Measurements from ENCODE around the gene SDHC.

SDHC gene

GRCh38 chr1:161373442-161373841, 59.3 kb downstream of the SDHC start:
- H3K27ac ChIP-seq: no peak overlapping the region
- H2AFZ ChIP-seq: no peak overlapping the region
- H3K4me2 ChIP-seq (ENCODE audit: low read length): no peak overlapping the region
- no peak for TF ChIP-seq CTCF (IDR thresholded peaks at IDR 0.05)
- no peaks in the 10 kb centered on the region for H3K9me3 ChIP-seq (ENCODE audit: control insufficient read depth, low read length)
- no peak overlapping the region for H3K9ac ChIP-seq
- no peaks in the 10 kb centered on the region for H3K4me1 ChIP-seq
- H3K36me3 ChIP-seq (ENCODE audit: control insufficient read depth, insufficient read depth, low read length): no peaks in the 10 kb centered on the region
- no peaks in the 10 kb centered on the region for H3K79me2 ChIP-seq
- H3K4me3 ChIP-seq (ENCODE audit: low read depth, low read length): no peak overlapping the region
- no peaks in the 10 kb centered on the region for H3K27me3 ChIP-seq (ENCODE audit: control insufficient read depth, insufficient read depth, low read length)

DNA sequence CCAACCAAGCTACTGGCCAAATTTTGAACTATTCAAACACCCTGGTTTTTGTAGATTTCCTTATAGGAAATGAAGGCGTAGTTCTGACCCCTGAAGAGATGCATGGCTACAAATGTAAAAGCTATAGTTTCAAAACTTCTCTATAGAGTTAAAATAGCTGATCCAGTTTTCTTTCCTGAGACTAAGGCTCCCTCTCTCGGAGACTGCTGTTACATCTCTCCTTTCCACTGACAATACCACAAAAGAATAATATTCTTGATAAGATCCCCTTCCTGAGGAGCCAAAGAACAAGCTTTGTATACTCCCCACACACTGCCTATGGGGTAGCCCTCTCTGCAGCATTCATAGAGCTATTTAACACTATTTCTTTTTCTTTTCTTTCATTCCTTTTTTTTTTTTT, 60.2 kb downstream of the SDHC start:
- Histone ChIP-seq H3K4me2 (ENCODE audit: low read length) (no peak overlapping the region), H3K79me2 (no peaks in the 10 kb centered on the region), H3K9ac (no peak overlapping the region), H3K4me1 (no peaks in the 10 kb centered on the region), H3K27me3 (ENCODE audit: control insufficient read depth, insufficient read depth, low read length) (no peaks in the 10 kb centered on the region), H3K27ac (no peak overlapping the region), H3K4me3 (ENCODE audit: low read depth, low read length) (no peak overlapping the region), H3K36me3 (ENCODE audit: control insufficient read depth, insufficient read depth, low read length) (no peaks in the 10 kb centered on the region), H3K9me3 (ENCODE audit: control insufficient read depth, low read length) (no peaks in the 10 kb centered on the region), H2AFZ (no peak overlapping the region)
- no peak for TF ChIP-seq CTCF (IDR thresholded peaks at IDR 0.05)

DNA sequence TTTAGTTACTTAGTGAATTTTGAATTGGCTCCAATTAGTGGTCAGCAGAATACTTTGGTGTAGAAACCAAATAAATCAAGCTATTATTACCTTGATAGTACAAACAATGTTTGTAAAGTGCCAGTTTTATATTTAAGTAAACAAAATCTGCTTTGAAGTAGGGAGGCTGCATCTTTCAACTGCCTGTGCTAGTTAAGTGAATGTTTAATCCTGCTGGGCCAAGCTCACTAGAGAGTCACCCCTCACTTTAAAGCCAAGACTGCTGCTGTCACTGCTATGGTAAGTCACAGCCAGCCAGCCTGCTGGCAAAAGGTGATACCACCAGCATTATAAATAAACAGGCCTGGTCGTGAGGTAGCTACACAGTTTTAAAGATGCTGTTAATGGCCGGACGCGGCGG, 63.8 kb downstream of the SDHC start:
- H3K9ac ChIP-seq: no peak overlapping the region
- H3K27ac ChIP-seq: no peak overlapping the region
- TF ChIP-seq CTCF (IDR thresholded peaks at IDR 0.05): no peak

GRCh38 chr1:161379071-161379470, 64.9 kb downstream of the SDHC start:
- no peak overlapping the region for H2AFZ ChIP-seq
- TF ChIP-seq CTCF (IDR thresholded peaks at IDR 0.05): no peak
- H3K9me3 ChIP-seq (ENCODE audit: control insufficient read depth, low read length): no peaks in the 10 kb centered on the region
- no peak overlapping the region for H3K27ac ChIP-seq
- H3K4me1 ChIP-seq: no peaks in the 10 kb centered on the region
- H3K9ac ChIP-seq: no peak overlapping the region
- peak overlapping the region; percentile 22 for H3K4me3 ChIP-seq (ENCODE audit: low read depth, low read length)
- H3K27me3 ChIP-seq (ENCODE audit: control insufficient read depth, insufficient read depth, low read length): no peaks in the 10 kb centered on the region
- no peaks in the 10 kb centered on the region for H3K79me2 ChIP-seq
- H3K4me2 ChIP-seq (ENCODE audit: low read length): peak overlapping the region; percentile 37
- no peaks in the 10 kb centered on the region for H3K36me3 ChIP-seq (ENCODE audit: control insufficient read depth, insufficient read depth, low read length)

More for the DNA sequence above, 63.8 kb downstream of the SDHC start:
- Histone ChIP-seq H3K9me3 (ENCODE audit: control insufficient read depth, low read length) (no peaks in the 10 kb centered on the region), H3K27me3 (ENCODE audit: control insufficient read depth, insufficient read depth, low read length) (no peaks in the 10 kb centered on the region), H3K79me2 (no peaks in the 10 kb centered on the region), H3K4me1 (no peaks in the 10 kb centered on the region), H3K4me2 (ENCODE audit: low read length) (no peak overlapping the region), H3K4me3 (ENCODE audit: low read depth, low read length) (no peak overlapping the region), H2AFZ (no peak overlapping the region), H3K36me3 (ENCODE audit: control insufficient read depth, insufficient read depth, low read length) (no peaks in the 10 kb centered on the region)

DNA sequence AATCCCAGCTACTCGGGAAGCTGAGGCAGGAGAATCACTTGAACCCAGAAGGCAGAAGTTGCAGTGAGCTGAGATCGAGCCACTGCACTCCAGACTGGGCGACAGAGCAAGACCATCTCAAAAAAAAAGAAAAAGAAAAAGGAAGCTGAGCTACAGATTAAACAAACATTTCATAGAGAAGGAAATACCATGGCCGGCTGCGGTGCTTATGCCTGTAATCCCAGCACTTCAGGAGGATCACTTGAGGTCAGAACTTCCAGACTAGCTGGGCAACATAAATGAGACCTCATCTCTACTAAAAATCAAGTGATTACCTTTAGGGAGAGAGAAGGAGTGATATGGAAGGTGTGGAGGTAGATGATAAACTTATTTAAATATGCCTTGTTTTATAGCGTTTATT, 67.5 kb downstream of the SDHC start:
- no peaks in the 10 kb centered on the region for H3K27me3 ChIP-seq (ENCODE audit: control insufficient read depth, insufficient read depth, low read length)
- TF ChIP-seq CTCF (IDR thresholded peaks at IDR 0.05): no peak
- no peaks in the 10 kb centered on the region for H3K9me3 ChIP-seq (ENCODE audit: control insufficient read depth, low read length)
- H3K36me3 ChIP-seq (ENCODE audit: control insufficient read depth, insufficient read depth, low read length): no peaks in the 10 kb centered on the region
- no peak overlapping the region for H3K27ac ChIP-seq
- no peak overlapping the region for H2AFZ ChIP-seq
- no peaks in the 10 kb centered on the region for H3K4me1 ChIP-seq
- H3K4me3 ChIP-seq (ENCODE audit: low read depth, low read length): no peak overlapping the region
- no peak overlapping the region for H3K4me2 ChIP-seq (ENCODE audit: low read length)
- no peak overlapping the region for H3K9ac ChIP-seq
- H3K79me2 ChIP-seq: no peaks in the 10 kb centered on the region
